HG03575 (cell line): ENCODE data around the gene TCEA3.

Source experiments
- ATAC-seq: cut with Tn5 transposase; IDR thresholded peaks from one replicate; pipeline ENCODE4 v1.9.1; 2021; ENCODE audit not compliant: unreplicated experiment, insufficient number of reproducible peaks, low FRiP score; ENCODE audit errors: extremely low read depth

Gene TCEA3

DNA sequence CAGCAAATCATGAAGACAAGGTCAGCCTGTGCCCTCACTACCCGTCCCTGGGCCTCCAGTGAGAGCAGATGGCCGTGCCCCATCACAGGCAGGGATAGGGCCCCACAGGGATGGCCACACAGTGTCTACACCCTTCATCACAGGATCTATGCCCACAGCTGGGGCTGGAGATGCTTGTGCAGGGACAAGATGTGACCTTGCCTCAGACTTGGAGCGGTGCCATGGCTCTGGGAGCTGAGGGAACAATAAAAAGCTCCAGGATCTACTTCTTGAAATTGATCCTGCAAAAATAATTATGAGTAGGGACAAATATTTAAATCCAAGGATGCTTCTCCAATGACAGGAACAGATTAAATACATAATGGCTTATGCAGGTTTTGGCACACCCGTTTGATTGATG, 25.4 kb upstream of the TCEA3 start:
- no peak for ATAC-seq

DNA sequence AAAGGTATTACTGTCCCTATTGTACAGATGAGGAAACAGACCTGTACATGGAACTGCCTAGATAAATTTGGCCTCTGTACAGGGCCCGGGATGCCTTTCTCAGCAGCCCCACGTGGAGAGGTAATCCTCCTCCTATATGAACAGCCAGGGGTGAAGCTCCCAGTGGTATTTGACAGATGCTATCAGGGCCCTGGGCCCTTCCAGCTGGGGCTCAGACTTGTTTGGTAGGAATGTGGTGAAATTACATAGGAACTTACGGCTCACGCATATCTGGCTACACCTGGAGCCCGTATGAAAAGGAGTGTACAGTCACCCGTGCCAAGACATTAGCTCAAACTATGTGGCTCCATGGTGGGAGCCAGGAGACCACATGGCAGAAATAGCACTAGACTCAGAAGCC, 24.8 kb upstream of the TCEA3 start:
- ATAC-seq: no peak

DNA sequence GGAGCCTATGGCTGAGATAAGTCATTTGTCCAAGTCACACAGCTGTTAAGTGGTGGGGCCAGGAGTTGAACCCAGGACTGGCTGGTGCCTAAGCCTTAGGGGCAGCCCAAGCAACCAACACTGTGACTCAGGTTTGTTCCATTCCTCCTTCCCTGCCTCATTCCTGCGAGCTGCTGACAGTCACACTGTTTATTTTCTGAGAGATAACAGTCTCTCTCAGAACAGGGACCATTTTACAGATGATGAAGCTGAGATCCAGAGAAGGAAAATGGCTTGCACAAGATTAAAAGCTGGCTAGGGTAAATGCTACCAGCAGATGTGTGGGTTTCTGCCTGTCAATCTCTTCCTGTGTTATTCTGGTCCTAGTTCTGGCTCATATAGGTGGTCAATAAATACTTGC, 24.3 kb upstream of the TCEA3 start:
- no peak for ATAC-seq

DNA sequence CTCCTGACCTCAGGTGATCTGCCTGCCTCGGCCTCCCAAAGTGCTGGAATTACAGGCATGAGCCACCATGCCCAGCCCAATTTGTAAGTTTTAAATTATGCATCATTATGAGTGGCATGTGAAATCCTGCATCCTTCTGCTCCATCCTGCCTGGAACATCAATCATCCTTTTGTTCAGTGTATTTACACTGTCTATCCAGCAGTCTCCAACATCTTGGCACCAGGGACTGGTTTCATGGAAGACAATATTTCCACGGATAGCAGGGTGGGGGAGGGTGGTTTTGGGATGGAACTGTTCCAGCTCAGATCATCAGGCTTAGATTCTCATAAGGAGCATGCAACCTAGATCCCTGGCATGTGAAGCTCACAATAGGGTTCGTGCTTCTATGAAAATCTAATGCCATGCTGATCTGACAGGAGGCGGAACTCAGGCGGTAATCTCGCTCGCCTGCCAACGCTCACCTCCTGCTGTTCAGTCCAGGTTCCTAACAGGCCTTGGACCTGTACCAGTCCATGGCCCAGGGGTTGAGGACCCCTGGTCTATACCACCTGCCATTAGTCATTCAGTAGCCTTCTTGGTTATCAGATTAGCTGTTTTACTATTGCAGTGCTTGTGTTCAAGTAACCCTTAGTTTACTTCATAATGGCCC, 22.2 kb upstream of the TCEA3 start:
- ATAC-seq: no peak

DNA sequence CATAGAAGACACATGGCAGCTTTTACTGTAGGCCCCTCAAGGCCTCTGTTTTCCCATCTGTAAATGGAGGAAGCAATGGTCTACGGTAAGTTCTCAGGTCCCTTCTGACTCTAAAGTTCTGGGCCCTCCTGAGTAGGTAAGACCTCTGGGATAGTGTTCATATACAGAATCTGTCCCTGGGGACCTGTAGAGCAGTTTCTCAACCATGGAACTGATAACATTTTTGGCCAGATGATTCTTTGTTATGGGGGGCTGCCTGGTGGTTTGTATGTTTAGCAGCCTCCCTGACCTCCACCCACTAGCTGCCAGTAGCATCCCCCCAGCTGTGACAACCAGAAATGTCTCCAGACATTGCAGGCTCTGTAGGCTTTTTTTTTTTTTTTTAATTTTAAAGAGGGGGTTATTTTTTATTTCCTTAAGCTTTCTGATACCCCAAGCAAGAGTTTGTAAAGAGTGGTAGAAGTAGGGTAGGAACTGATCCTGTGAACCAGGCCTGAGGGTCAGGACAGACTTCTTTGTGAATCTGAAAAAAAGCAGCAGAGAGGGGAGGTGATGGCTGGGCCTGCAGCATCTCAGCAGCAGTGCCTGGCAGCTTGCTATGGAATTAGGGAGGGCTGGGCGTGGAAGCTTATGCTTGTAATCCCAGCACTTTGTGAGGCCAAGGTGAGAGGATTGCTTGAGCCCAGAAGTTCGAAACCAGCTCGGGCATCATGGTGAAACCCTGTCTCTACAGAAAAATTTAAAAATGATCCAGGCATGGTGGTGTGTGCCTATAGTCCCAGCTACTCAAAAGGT, 20.2 kb upstream of the TCEA3 start:
- no peak for ATAC-seq

DNA sequence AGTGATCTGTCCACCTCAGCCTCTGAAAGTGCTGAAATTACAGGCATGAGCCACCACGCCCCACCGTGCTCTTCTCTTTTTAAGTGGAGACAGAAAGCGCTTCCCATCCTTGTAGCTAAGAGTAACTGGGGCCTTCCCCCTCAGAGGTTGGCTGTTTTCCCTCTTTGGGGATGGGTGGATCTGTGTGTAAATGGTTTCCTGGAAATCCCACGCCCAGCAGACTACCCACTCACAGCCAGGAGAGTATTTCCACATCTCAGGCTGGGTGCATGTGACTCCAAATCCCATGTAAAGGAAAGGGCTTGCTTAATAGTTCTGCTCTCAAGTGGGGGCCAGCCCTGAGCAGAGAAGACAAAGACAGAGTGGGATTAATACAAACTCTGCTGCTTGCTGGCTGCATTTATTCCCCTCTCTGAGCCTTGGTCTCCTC, 19.6 kb upstream of the TCEA3 start:
- no peak for ATAC-seq

DNA sequence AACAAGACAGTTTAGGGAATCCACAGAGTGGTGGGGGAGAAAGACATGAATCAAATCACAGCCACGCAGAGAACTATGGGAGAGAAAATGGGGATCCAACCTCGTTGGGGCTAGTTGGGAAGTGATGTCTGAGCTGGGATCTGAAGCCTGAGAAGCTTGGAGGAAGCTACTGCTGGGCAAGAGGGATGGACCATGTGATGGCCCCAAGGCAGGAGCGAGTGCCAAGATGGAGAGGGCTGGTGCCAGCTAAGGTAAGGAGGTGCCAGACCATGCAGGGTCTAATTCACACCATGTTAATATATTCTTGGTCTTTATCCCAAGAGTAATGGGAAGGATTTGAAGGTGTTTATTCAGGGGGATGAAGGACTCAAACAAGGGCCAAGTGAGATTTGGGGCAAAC, 18.2 kb upstream of the TCEA3 start:
- ATAC-seq: no peak

DNA sequence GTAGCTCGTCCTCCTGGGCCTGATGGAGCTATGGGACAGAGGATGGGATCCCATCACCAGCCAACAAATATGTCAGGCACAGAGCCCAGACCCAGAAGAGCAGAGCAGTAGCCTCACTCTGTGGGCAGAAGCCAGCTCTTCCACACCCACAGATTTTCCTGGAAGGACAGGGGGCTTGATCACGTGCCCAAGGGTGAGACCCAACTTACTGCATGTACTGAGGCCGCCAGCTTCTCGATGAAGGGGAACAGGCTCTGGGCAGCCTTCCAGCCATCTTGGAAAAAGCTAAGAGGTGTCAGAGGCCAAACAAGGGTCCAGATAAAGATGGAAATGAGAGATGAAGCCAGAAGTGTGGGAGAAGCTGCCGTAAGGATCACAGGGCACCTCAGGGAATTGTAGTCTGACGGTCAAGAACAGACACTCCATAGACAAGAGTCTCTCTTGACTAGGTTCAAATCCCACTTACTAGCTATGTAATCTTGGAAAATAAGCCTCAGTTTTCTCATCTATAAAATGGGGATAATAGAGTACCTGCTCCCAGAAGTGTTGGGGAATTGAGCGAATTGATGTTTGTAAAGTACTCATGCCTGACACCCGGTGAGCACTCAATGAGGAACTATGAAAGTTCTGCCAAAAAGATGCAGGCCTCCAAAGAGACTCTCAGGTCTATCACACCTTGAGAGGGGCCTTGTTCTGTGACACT, 17.0 kb upstream of the TCEA3 start:
- no peak for ATAC-seq

DNA sequence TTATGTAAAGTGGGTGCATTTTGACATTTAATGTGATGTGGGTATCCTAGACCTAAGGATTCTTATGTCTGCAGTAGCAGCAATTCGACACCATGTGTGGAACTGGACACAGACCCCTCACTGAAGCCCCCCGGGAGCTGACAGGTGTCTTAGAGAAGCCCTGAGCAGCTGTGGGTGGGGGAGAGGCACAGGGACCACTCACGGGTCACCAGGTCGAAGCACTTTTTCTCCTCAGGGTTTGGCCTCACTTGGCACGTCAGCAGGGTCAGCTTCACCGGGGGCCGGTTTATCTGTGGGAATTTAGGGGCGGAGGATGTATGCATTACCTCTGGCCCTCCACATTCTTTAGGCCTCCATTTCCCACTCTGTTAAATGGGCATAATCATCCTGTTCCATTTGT, 14.0 kb upstream of the TCEA3 start:
- no peak for ATAC-seq

DNA sequence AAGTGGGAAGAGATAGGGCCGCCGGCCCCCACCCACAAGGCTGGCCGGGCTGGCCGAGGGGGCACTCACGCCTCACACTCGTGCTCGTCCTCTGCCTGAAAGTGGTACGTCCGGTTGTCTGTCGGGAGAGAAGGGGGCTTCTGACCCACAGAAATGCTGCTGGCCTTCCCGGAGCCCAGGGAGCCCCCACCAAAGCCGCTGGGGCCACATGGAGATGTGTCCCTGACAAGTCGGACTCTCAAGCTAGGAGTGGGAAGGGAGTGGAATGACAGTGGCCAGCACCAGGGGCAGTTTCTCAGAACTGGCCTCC, 12.8 kb upstream of the TCEA3 start:
- no peak for ATAC-seq

DNA sequence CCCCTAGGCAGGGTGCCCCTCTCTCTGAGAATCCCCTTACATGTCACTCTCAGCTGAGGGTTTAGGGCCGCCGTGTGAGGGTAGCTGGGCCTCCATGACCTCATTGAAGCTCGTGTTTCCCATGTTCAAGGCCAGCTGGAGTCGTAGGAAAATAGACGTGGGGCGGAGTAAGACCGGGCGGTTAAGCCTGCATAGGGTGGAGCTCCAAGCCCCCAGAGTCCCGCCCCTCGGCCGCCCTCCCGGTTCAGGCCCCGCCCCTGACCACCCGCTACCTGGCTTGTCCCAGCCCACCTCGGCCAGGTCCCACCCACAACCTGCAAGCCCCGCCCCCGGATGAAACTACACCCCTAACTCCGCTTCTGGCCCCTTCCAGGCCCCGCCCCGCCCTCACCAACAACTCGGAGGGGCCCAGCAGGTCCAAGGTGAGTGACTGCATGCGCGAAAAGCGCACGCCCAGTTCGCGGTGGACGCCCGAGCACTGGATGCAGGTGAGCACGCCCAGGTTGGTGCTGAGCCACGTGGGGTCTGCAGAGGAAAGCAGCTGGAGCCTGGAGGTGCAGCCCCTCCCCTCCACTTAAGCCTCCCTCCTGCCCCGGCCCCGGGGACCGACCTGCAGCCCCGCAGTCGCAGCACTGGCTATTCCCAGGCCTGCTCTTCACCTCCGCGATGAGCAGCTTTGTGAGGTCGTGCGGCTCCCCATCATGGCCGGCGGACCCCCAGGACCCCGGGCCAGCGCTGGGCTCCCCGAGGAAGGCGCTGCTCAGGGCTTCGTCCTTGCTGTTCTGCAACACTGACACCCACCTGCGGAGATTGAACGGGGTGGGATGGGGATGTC, 12.2 kb upstream of the TCEA3 start:
- ATAC-seq: no peak

DNA sequence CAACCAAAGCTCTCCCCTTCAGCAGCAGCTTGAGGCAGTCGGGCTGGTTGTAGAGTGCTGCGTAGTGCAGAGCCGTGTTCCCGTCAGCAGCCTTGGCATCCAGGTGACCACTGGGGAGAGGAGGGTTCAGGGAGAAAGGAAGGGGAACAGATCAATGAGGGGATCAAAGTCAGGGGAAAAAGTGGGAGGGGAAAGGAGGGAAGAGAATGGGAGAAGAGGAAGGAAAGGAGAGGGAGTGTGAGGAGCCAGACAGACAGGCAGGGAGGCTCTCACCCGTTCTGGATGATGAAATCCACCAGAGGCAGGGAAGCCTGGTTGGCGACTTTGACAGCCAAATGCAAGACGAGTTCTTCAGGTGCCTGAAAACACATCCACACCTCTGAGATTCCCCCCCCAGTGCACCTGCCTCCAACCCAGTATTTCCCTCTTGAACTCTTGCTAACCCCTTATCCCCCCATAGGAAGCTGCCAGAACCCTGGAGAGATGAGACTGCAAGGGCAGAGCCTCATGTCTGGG, 9.8 kb upstream of the TCEA3 start:
- no peak for ATAC-seq

DNA sequence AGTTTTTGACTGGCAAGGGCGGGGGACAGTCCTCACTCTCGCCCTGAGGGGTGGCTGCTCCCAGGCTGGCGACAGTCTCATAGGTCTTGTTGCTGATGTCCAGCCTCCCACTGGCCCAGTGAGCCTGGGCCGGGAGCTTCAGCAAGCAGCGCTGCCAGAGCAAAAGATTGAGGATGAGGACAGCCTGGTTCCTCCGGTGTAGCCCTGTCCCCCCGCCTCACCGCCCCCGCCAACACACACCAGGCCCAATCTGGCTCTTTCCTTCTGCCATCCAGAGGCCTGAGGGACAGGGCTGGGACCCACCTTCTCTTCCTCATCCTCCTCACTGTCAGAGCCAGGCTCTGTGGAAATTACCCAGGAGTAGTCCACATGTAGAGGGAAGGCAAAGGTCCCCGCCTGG, 8.6 kb upstream of the TCEA3 start:
- ATAC-seq: no peak

DNA sequence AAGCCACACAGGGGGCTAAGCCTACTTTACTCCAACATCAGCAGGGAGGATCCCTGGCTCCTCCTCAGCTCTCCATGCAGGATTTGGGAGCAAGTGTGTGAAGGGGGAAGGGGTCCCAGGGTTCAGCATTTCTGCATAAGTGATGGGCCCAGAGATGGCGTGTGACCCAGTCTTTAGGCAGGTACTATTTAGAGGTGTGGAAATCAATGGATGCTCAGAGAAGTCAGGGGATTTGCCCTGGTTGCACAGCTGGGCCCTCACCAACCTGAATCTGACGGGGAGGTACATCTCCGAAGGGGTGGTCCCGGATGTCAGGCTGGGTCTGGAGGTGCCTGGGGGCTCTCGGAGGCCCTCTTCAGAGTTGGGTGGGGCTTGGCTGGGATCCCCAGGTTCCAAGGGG, 6.9 kb upstream of the TCEA3 start:
- no peak for ATAC-seq

DNA sequence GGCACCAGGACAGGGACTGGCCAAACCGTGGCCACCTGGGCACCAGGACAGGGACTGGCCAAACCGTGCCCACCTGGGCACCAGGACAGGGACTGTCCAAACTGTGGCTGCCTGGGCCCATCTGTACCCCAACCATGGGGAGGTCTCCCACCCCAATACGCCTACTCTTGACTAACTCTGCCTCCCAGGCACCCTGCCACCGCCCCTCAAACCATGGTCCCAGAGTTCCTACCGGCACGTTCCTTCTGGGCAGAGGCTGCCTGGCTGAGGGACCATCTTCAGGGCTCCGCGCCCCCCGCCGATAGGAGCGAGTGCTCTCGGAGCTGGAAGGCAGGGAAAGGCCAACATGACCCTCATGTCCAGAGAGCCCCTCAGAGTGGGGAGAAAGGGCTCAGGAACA, 6.3 kb upstream of the TCEA3 start:
- ATAC-seq: no peak

DNA sequence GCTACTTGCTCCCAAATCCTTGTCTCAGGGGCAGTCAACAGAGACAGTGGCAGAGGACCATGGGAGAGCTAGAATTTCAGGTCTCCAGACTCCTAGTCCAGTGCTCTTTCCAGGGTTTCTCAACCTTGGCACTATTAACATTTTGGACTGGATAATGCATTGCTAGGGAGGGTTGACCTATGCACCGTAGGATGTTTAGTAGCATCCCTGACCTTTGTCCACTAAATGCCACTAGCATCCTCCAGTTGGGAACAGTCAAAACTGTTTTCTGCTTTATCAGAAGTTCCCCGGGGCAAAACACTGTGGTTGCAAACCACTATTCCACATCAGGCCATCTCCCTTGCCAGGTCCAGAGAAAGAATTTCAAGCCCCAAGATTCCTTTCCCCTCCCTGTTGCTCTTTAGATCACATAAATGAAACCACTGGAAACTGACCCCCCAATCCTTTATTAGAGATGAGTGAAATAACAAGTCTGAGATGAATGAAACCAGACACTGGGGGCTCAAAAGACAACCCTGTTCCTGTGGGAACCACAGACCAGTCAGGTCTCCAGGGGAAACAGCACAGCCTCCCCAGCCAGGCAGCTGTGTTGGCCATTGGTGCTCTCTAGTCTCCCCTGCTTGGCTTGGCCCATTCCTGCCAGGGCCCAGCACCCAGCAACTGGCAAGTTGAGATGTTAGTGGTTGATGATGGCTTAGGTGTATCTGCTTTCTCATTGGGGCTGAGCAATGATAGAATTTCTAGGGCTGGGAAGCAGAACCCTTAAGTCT, 3.8 kb upstream of the TCEA3 start:
- no peak for ATAC-seq

DNA sequence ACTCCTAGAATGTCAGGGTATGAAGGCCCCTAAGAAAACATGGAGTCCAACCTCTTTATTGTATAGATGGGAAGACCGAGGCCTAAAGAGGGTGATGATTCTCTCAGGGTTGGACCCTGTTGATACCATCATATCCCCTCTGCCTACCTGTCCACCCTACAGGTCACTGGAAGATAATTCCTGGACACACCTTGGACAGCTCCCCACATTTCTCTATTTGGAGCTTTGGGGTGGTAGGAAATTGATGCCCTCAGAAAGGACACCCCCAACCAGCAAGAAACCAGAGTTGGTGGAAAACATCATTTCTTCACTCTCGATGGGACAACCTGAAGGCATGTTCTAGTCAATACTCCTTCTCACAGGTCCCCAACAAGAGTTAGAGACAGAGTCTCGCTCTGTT, 3.0 kb upstream of the TCEA3 start:
- no peak for ATAC-seq

DNA sequence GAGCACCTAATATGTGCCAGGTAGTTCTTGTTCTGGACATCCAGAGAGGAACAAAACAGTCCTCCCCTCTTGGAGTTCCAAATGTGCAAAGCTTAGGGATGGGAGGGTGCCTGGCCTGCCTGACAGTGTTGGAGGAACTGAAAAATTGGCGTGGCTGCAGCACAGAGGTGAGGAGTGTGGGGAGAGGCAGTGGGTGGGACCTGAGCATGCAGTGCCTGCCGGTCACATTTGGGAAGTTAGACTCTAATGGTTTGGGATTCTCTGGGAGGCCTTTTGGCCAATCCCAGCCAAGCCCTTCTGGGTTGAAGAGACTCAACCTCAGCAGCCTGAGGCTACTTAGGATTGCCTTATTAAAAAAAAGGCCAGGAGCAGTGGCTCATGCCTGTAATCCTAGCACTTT, 2.3 kb upstream of the TCEA3 start:
- ATAC-seq: no peak

DNA sequence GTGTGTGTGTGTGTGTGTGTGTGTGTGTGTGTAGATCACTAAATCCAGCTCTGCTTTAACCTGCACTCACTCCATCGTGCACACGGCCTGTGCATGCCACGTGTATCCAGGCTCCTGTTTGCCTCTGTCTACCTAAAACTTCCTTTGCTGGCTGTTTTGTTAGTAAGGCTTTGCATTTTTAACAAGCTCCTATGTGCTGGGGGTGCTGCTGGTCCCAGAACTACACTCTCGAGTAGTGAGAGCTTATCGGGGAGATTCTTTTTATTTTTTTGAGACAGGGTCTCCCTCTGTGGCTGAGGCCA, 596 bp upstream of the TCEA3 start:
- no peak for ATAC-seq
